Measurements from ENCODE around the gene SORCS3.

GRCh38 chr10:104640339-104641186 lies 527 bp upstream of the SORCS3 start:
- no peak for TF ChIP-seq POLR2A (IDR thresholded peaks at IDR 0.05; ENCODE audit: low read depth)
- TF ChIP-seq EP300 (IDR thresholded peaks at IDR 0.05): no peak

Measured in esophagus muscularis mucosa (tissue), 2 donors.